KBM-7 (cell line): Measurements from ENCODE around the gene ZBTB17.
"Not testable (repeated sequence)": the region's sequence is repeated elsewhere in the genome, so short reads cannot be mapped to it uniquely, and the experiment has no call there.

ENCODE experiments used
- DNase-seq: peaks from one replicate; pipeline ENCODE4 v3.0.0-alpha.2; 2015
- in situ Hi-C: fragments of 300-500 bp; cut with MboI; formaldehyde crosslinking; loops from 2 replicates; pipeline ENCODE4 v1.14.3; 2020; ENCODE audit warnings: low sequenced_read_pairs, low pct_unique_long_range_greater_than_20kb, mixed read lengths

Gene ZBTB17

DNA sequence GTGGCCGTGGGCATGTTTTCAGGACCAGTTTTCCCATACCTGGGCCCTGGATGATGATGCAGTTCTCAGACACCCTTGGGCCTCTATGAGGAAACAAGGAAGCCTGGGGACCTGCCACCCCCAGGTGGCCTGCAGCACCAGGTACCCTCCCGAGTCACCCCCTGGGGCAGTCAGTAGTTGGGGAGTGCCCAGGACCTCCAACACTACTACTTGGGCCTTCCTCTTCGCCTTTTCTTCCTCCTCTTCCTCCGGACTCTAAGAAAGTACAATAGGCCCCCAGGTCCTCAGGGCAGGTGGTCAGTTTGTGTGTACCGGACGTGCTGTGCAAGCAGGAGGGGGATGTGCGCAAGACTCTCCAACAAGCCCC lies 16.3 kb upstream of the ZBTB17 start:
- no peak for DNase-seq
- in situ Hi-C loops = no loop called here

DNA sequence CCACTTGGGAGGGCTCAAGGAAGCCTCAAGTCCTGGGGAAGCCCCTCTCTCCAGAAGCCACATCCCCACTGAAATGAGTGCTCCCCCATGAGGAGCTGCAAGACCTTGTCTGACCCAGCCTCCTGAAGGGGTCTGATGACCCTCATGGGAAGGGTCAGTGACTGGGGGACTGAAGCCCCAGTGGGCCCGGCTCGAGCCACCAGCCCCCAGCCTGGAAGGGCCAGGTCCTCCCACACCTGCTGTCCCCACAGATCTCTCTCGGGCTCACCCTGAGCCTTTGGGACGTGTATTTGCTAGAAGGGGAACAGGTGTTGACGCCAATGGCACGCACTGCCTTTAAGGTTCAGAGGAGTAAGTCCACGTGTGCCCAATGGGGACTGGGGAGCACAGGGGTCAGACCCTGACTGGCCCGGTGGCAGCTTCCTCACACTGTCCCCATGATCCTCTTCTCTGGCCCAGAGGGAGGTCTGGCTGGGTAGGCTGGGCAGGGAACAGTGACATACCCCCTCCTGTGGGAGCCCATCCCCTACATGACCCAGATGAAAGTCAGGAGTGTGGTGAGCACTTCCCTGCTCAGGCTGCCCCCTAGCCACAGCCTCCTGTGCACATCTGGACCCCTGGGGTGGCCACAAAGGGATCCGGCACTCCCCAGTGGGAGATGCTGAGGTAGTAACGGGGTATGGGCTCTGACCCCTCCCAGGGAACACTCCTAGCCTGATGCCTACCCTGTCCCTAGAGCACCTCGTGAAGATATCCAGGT lies 15.7 kb upstream of the ZBTB17 start:
- DNase-seq = no peak
- in situ Hi-C loops = no loop called here

DNA sequence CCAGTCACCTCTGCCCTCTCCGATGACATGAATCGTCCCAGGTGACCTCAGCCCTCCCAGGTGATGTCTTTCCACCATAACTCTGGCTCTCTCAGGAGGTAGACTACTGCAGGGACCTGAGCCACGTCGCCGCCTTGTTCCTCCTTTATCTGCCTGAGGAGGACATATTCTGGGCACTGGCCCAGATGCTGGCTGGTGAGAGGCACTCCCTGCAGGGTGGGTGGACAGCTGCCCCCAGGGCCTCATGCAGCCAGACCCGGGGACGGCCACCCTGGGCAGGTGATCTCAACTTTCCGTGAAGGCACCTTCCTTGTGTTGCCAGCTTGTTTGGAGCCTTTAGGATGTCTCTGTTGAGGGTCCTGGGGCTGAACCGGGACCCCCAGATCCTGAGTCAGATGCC lies 13.9 kb upstream of the ZBTB17 start:
- in situ Hi-C loops = no loop called here
- DNase-seq = no peak

DNA sequence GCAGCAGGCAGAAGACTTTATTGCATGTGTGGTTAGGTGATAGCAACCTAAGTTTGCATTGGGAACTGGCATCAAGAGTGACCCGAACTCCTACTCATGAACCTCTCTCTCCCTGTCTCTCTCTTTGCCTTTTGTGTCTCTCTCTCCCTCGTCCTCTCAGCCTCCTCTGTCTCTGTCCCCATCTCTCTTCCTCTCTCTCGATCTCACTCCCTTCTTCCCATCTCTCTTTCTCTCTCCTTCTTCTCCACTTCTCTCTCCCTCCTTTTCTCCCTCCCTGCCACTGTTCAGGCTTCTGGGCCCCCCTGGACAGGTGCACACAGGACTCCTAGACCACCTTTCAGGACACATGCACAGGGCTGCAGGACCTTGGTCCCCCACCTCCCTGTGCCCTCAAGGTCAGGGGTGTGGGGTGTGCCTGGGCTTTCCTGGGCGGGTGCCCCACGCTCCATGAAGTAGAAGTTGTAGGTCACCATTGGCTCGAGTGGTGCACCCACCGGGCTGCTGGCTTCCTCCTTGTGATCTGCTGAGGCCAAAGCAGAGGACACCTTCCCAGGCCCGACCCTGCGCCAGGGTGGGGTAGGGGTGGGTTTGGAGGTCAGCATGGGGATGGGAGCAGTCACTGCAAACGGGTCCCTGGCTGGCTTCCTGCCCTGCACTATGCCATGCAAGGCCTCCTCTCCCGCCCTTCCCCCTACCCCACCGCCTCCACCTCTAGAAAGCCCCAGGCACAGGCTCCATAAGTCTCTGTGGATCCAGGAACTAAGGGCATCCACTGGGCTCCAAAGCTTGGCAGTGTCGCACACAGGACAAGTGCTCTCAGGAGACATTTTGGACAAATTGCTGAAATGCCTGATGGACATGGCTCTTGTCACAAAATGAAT lies 13.2 kb upstream of the ZBTB17 start:
- in situ Hi-C loops = no loop called here
- no peak for DNase-seq

DNA sequence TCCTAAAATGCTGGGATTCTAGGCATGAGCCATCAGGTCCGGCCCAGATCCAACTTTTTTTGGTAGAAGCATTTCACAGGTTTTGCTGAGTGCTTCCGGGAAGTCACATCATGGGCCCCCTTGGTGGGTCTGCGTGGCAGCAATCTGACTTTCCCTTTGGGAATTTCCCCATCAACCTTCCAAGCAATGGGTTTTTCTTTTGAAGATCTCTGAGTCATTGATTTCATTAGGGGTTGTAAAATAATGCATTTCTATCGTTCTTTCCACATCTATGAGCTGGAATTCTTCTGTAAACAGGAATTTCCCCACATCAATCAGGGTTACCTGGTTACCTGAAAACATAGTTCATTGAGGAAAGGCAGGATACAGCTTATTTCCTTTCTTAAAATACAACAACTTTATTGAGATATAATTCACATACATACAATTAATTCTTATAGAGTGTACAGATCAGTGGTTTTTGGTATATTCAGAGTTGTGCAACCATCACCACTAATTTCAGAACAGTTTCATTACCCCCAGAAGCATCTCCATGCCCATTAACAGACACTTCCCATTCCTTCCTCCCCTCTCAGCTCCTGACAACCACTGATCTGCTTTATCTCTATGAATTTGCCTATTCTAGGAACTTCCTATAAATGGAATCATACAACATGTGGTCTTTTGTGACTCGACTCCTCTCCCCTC lies 9.9 kb upstream of the ZBTB17 start:
- DNase-seq = no peak
- in situ Hi-C loops = no loop called here

DNA sequence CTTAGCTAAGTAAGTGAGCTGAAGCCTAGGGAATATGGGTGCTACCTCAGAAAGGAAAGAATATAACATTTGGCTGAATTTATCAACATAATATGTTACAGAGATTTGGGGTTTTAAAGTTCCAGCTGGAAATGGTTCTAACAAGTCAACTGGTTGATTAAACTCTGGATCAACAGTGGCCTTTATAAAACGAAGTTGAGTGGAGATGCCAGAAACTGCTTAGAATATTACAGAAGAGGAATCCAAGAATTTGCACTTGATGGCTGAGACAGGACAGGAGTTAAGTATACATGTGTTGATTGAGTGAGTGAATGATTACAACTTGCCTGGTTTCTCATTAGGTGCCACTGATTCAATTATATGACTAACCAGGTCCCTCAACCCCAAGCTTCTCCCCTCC lies 7.4 kb upstream of the ZBTB17 start:
- in situ Hi-C loops = no loop called here
- no peak for DNase-seq

DNA sequence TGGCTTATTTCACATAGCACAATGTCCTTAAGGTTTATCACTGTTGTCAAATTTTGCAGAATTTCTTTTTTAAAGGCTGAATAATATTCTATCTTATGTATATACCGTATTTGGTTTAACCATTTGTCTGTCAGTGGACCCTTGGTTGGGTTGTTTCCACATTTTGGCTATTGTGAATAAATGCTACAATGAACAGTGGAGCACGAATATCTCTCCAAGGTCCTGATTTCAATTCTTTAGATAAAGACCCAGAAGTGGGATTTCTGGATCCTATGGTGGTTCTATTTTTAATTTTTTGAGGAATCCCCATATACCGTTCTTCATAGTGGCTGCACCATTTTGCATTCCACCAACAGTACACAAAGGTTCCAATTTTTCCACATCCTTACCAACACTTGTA lies 5.8 kb upstream of the ZBTB17 start:
- in situ Hi-C loops = no loop called here
- no peak for DNase-seq

DNA sequence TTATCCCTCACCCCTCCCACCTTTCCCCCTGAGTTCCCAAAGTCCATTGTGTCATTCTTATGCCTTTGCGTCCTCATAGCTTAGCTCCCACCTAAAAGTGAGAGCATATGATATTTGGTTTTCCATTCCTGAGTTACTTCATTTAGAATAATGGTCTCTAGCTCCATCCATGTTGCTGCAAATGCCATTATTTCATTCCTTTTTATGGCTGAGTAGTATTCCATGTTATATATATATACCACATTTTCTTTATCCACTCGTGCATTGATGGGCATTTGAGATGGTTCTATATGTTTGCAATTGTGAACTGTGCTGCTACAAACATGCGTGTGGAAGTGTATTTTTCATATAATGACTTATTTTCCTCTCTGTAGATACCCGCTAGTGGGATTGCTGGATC lies 2.0 kb upstream of the ZBTB17 start:
- DNase-seq, in situ Hi-C loops: not testable (repeated sequence)

DNA sequence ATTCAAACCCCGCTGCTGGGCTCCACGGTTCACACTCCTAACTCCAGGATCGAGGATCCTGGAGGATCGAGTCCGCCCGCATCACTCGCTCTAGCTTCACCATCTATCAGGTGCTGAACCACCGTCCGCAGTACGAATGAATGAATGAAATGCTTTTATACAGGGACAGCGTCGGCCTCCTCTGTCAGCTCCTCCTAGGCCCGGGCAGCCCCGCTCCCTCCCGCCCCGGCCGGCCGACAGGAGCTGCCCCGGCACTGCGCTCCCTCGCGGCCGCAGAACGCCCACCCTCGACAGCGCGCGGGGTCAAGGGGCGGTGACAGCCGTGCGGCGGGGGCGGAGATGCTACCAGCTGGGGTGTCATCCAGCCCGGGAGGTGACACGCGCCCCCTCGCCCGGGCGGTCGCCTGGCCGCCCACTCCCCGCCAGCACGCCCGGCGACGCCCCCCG lies 520 bp downstream of the ZBTB17 start:
- in situ Hi-C loops = no loop called here
- DNase-seq = peak; percentile 64

DNA sequence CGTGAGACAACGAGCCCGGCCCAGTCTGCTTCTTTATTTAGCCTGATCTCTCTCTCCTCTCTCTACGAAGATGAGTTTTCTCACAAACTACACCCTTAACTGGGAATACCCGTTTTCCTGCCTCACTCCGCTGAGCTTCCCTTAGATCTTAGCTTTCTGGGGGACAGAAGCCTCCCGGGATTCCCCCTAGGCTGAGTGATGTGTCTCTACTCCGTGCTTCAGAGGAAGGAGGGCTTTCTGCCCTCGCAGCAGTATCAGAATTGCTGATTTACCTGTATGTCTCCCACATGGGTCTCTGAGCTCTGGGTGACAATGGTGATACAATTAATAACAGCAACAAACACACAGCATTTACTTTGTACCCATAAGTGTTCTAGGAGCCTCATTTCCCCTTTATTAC lies 1.0 kb downstream of the ZBTB17 start:
- no peak for DNase-seq

DNA sequence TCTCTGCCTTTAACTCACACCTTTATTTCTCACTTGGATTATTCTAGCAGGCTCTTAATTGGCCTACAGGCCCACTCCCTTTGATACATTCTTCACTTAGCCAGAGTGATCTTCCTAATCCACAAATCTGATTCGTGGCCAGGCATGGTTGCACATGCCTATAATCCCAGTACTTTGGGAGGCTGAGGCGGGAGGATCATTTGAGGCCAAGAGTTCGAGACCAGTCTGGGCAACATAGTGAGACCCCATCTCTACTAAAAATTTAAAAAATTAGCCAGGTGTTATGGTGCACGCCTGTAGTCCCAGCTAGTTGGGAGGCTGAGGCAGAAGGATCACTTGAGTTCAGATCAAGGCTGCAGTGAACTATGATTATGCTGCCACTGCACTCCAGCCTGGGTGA lies 2.1 kb downstream of the ZBTB17 start:
- no peak for DNase-seq
- in situ Hi-C loops = no loop called here

More for the DNA sequence above, 1.0 kb downstream of the ZBTB17 start:
- in situ Hi-C loops = no loop called here

DNA sequence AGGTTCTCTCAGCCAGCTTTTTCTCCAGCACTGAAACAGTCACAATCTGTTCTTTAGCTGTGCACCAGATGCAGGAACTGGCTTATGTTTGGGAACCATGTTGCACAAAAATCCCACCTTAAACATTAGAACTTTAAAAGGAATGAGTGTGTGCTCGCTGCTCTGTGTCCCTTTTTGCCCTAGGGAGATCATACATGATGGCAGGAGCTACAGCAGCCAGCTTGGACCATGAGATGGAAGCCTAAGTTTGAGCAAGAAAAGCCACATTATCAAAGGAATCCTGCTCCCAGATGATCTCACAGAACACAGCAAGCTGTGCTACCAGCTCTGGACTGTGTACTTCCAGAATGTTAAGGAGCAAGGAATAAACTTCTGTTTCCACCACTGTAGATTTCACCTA lies 3.5 kb downstream of the ZBTB17 start:
- in situ Hi-C loops = no loop called here

DNA sequence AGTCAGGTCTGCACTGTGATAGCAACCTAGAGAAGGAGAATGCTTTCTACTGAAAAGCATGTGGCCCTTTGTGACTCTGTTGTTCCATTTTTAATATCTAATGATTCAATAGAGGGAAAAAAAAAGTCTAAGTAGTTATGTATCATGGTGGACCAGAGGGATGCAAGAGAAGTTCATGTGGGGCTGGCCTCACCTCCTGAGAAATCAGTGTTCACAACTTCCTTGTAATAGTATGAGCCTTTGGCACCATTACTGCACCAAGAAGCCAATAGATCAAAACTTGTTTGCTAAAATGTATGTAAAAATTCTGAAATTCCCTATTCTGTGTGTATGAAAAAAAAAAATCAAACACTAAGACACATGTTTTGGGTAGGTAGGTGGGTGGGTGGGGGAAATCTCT lies 5.0 kb downstream of the ZBTB17 start:
- in situ Hi-C loops = no loop called here
- no peak for DNase-seq

More for the DNA sequence above, 3.5 kb downstream of the ZBTB17 start:
- DNase-seq = no peak

DNA sequence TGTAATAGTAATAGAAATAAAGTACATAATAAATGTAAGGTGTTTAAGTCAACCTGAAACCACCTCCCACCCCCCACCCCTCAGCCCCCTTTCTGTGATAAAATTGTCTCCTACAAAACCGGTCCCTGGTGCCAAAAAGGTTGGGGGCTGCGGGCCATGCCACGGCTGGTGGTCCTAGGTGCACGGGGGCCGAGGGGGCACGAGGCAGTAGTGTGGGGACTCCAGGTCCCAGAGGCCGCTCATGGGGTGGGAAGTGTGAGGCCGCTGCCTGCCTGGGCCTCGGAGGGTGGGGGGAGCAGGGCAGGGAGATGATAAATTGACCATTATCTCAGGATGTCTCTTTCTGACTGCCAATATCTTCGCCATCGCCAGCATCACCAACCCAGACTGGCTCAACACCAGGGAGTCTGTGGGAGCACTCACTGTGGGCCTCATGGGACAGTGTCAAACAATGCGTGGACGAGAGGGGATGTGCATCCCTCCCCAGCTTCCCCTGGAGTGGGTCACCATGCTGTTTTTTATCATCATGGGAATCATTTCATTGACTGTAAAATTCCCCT lies 6.5 kb downstream of the ZBTB17 start:
- DNase-seq = no peak
- in situ Hi-C loops = no loop called here

DNA sequence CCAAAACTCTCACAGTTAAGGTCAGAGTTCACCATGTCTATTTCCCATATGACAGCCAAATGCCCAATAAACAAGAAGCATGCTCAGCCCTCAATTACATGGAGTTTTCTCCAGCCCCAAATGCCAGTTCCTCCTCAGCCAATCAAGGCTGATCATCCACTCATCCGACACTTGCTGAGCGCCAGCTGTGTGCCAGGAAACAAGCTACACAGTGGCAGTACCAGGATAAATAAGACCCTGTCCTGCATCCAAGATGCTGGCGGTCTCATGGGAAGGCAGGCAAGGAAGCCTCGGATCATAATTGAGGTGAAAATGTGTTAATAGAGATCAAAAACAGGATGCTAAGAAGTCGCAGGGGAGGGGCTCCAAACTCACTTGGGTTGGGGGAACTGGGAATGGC lies 7.7 kb downstream of the ZBTB17 start:
- in situ Hi-C loops = no loop called here
- no peak for DNase-seq

DNA sequence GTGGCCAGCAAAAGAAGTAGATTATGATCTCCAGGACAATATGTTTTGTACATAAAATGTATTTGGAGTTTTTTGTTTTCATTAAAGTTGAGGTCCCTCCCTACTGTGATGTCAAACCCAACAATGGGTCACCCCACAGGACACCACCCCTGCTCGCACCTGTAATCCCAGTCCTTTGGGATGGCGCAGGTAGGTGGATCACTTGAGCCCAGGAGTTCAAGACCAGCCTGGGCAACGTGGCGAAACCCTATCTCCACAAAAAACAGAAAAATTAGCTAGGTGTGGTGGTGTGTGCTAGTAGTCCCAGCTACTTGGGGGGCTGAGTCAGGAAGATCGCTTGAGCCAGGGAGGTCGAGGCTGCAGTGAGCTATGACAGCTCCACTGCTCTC lies 9.0 kb downstream of the ZBTB17 start:
- DNase-seq = no peak
- in situ Hi-C loops = no loop called here

DNA sequence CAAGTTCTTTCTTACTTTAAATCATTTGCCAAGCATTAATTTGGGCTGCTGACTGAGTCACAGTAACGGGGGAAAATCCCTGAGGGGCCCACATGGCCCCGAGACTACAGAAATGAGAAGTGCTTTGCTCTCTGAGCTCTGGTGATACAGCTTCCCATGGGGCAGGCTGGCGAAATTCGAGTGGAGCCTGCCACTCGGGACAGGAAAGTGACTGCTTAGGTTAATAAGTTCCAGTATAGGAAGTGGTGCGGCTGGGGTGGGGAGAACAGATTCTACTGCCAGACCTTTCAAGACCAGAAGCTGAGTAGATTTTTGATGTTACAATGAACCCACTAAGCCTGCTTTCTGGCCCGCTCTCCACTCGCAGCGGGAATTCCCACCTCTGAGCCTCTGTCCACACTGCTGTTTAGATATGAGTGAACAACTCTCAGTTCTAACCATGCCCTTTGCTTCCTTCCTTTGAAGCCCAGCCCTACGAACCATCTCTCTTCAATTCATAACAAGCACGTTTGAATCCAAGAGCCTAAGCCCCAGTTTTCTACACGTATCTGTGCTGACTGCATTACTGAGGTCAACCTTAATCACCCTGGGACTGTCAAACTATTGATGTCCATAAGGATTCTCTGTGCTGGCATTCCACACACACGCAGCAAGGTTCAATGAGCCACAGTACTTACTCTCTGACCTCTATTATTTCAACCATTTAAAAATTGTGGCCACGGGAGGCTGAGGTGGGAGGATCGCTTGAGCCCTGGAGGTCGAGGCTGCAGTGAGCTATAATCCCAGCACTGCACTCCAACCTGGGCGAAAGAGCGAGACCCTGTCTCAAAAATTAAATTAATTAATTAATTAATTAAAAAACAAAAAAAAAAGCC lies 9.6 kb downstream of the ZBTB17 start:
- in situ Hi-C loops = no loop called here

DNA sequence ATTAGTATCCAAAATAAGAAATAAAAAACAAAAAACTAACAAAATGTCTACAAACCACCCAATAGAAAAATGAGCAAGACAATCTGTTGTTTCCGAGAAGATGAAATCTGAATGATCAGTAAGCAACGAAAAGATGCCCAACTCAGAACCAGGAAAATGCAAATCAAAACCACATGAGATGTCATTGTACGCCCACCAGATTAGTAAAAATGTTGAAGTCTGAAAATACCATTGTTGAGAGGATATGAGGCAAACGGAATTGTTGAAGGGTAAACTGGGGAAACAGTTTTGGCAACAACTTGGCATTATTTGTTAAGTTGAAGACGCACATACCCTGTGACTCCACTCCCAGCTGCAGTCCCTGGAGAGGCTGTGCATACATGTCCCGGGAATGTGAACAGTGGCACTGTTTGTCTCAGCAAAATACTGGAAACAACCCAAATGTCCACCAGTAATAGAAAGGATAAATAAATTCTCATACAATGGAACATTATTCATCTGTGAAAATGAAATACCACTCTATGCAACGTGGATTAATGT lies 10.6 kb downstream of the ZBTB17 start:
- in situ Hi-C loops = no loop called here
- DNase-seq = no peak

More for the DNA sequence above, 9.6 kb downstream of the ZBTB17 start:
- DNase-seq = peak; percentile 24
